HCEC 1CT (cell line): ENCODE results near the gene OR2A7.
"Not testable (repeated sequence)": the region's sequence is repeated elsewhere in the genome, so short reads cannot be mapped to it uniquely, and the experiment has no call there.

Experiments
- DNase-seq: peaks from one replicate; pipeline ENCODE4 v3.0.0-alpha.2; 2017

OR2A7 gene

DNA sequence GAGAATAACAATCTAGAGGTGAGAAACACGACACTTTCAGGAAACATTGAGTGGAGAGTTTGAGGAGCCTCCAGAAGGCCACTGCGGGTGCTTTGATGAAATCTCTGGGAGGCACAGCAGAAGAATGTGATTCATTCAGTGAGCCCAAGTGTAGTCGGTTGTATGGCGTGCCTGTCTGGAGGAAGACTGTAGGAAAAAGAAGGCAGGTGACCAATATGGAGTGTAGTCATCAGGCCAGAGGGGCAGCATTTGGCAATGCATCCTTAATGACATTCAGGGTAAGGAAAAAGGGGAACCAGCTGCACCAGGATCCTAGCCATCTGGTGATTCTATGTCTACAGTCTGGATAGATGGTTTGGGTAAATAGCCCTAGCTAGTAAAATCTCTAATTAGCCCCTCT is 12.3 kb downstream of the OR2A7 start:
- not testable (repeated sequence) for DNase-seq

DNA sequence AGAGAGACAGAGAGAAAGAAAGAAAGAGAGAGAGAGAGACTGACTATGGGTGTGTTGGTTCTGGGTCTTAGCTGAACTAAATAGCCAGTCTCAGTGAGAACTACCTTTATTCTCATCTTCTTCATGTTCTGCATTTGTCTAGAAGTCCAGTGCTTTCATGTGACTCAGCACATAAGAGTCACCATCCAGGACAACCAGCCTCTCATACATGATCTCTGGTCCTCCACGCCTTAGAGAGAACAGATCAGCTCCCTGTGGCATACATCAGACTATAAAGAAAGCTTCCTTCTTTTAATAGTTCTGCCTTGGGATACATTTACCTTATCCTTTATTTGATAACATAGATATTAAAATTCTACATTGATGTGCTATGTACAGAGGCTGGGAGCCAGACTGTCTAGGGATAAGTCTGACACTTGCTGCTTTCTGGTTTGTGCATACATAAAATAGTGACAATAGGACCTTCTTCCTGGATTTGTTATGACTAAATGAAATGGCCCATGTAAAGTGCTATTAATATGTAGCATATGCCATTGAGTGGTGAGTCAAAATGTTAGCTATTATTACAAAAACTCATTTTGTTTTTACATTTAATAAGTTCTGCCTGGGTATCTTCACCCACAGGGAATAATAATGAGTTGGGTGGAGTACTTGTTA is 16.8 kb downstream of the OR2A7 start:
- not testable (repeated sequence) for DNase-seq

DNA sequence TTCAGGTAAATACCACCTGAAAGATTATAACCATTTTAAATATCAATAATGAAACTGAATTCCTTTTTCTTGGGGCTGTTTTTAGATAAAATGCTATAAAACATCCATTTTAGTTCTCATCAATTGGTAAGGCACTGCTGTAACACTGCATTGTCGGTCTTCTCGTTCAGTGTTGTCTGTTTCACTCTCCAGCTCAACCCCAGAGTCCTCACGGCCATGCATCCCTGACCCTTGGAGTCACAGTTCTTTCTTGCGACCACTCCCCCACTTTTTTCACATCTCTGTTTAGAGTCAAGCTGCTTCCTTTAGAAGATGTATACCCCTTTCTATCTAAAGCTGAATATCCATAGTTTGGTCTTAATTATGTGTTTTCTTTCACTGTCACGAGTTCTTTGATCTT is 17.6 kb downstream of the OR2A7 start:
- DNase-seq = not testable (repeated sequence)

DNA sequence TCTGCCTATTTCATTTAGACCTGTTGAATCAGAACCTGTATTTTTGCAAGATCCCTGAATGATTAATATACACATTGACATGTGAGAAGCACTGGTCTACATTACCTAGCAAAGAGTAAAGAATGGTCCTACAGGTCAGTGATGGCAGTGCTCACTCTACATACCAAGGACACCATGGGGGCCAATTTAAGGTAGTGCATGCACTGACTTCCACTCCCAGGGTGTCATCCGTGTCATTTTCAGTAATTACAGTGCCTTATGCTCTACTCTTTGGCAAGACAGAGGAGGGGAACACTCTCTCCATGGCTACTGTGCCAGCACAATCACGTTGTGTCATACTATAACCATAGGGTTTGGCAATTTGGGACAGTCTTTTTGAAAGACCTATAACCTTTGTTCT is 19.2 kb downstream of the OR2A7 start:
- DNase-seq = not testable (repeated sequence)

DNA sequence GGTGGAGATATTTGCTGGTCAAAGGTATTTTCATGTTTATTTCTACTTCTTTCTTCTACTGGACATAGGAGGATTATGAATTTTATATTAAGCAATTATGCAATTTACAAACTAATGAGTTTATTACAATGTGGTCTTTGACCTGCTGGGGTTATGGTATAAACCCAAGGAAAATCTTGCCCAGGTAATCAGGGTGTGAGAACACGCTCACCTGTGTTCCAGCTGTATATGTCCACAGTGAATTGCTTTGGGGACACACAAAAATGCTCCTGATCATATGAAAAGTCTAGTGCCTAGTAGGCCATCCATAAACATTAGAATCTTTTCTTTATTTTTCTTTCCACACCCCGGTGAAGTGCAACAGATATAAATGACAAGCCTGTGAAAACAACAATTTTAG is 25.2 kb downstream of the OR2A7 start, which contains the start of gene OR2A42:
Gene OR2A42 (minus strand): TSS at position 241 of the 400 bp plus-strand sequence. CDS start 6,762 bp downstream, outside the sequence.
- not testable (repeated sequence) for DNase-seq

DNA sequence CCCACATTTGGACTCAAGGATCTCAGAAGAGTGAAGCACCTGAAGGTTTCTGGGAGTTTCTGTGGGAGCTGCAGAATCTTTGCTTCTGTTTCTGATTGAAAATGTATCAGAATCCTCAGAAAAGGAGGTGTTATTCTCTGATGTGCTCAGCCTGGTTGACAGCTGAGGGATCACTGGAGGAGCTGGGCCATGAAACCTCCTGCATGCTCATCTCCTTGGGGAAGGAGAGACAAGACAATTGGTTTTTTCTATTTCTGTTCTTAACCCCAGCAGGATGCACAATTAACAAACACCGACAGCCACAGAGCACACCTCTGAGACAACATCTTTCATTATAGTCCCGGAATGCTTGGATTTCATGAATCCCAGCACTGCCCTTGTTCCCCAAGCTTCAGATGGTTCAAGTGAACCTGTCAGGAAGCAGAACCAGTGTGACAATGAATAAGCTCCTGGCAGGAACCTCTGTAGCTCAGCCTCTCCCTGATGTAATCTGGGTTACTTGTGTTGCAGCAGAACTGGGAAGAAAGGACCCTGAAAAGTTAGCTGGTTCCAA is 26.0 kb downstream of the OR2A7 start:
- DNase-seq = not testable (repeated sequence)

GRCh38 chr7:144233039-144233438 is 31.6 kb downstream of the OR2A7 start:
- DNase-seq = not testable (repeated sequence)

DNA sequence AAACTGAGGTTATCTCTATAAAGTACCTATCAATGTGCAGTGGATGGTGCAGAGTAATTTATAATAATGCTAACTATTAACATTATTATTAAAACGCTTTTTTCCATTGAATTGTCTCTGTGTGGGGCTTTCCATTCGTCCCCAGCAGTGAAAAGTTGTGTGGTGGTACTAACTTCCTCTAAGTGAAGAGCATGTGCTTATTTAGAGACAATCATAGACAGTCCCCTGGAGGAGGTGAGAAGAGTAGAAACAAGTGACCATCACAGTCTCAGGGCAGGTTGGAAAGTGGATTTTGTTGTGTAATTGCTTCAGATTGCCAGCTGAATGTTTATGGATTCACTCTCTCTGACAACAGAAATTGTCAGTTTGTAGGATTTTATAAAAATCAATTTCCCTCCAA is 33.6 kb downstream of the OR2A7 start:
- DNase-seq = not testable (repeated sequence)

- not testable (repeated sequence) for DNase-seq
Observed at GRCh38 chr7:144228810-144229209, 35.8 kb downstream of the OR2A7 start.

DNA sequence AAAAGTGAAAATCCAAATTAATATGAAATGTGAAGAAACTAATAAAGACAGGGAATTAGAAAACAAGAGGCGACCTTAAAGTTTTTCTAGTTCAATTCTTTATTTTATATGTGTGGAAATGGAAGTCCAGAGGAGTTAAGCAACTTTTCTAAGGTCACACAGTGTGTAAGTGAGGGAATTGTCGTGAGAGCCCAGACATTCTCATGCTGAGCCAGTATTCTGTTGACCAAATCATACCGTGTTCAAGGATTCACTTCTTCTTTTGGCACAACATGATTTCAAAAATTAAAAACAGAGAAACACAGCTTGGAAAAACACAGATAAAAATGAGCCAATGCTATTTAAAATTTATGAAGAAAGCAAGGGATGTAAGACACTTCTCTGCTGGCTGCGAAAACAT is 37.7 kb downstream of the OR2A7 start:
- DNase-seq = not testable (repeated sequence)

GRCh38 chr7:144223675-144224074 is 40.9 kb downstream of the OR2A7 start:
- DNase-seq = not testable (repeated sequence)

- not testable (repeated sequence) for DNase-seq
Observed at GRCh38 chr7:144220531-144220930, 44.1 kb downstream of the OR2A7 start.

GRCh38 chr7:144219149-144219548 is 45.4 kb downstream of the OR2A7 start:
- DNase-seq = not testable (repeated sequence)

DNA sequence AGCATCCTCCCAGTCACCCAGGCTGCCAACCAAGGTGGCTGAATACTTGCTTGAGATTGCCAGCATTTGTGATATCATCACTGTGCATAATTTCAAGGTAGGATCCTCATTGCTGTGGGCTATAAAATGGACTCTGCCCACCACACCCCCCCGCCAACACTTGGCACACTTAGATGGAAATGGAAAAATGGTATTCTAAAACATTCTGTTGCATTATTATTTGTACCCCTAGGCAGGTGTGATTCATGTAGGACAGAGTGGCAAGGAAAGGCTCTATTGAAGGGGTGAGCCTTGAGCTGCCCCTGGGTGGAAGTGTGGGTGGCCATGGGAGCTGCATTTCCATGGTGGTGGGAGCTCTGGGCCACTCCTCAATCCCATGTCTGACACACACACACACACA is 46.0 kb downstream of the OR2A7 start:
- not testable (repeated sequence) for DNase-seq

GRCh38 chr7:144217200-144217599 is 47.4 kb downstream of the OR2A7 start:
- DNase-seq = not testable (repeated sequence)
